GM12891 (cell line): ENCODE measurements around the gene ABCB1. TPM values are rescaled to one million over a fixed set of nuclear protein-coding genes. Genes with fewer than 3 reads are reported as not detected.

Source experiments
- DNase-seq: peaks from one replicate; pipeline ENCODE4 v3.0.0; 2011; ENCODE audit warnings: low spot score; ENCODE audit not compliant: insufficient read length
- FAIRE-seq: peaks from 2 replicates; lab custom pipeline; 2011; peaks lifted over from hg19 to GRCh38; lab: Jason Lieb, UNC
- PAX5 ChIP-seq: IDR thresholded peaks from 2 replicates; pipeline ENCODE4 v1.6.1; 2011; ENCODE audit warnings: low read length, moderate library complexity, mild to moderate bottlenecking; ENCODE audit not compliant: insufficient read depth, severe bottlenecking
- POLR2A ChIP-seq: IDR thresholded peaks from 2 replicates; pipeline ENCODE4 v1.6.1; 2011; ENCODE audit warnings: low read depth, low read length, control low read depth
- POLR2AphosphoS5 ChIP-seq: IDR thresholded peaks from 2 replicates; pipeline ENCODE4 v1.6.1; 2011; ENCODE audit warnings: low read depth, low read length, control low read depth
- POU2F2 ChIP-seq: IDR thresholded peaks from 2 replicates; pipeline ENCODE4 v1.6.1; 2011; ENCODE audit warnings: low read depth, mild to moderate bottlenecking, control low read depth, low read length, moderate library complexity
- SPI1 ChIP-seq: IDR thresholded peaks from 2 replicates; pipeline ENCODE4 v1.6.1; 2011; ENCODE audit warnings: low read depth, low read length, control low read depth
- TAF1 ChIP-seq: IDR thresholded peaks from 2 replicates; pipeline ENCODE4 v1.6.1; 2011; ENCODE audit warnings: low read depth, low read length, control low read depth
- polyA plus RNA-seq: library from polyadenylated mRNA; unstranded; fragments of >200 nt; gene quantifications from one replicate; pipeline ENCODE4 v1.2.1, GENCODE V29; 2012; ENCODE audit warnings: low read depth, missing spikeins, inconsistent platforms; ENCODE audit not compliant: missing spikeins

The ABCB1 gene
- polyA plus RNA-seq: 0.51 TPM

- DNase-seq (peak; percentile 23), FAIRE-seq (peak; percentile 16)
- TF ChIP-seq SPI1 (no peak), POU2F2 (no peak), TAF1 (peak; percentile 64)
These were observed at the start of gene ABCB1 for GRCh38 chr7:87600130-87601124. Gene ABCB1 (minus strand): TSS chr7:87600884. CDS start chr7:87600184, 700 bp downstream.

GRCh38 chr7:87648316-87648715 is 47.6 kb upstream of the ABCB1 start:
- FAIRE-seq (no peak), DNase-seq (no peak)
- TF ChIP-seq PAX5: no peak
- TF ChIP-seq POLR2A: no peak
- no peak for TF ChIP-seq POLR2AphosphoS5
- TF ChIP-seq POU2F2: no peak

- no peak for DNase-seq
- no peak for FAIRE-seq
- TF ChIP-seq SPI1: peak; percentile 19; the same call in 1 of the 2 replicates
- TF ChIP-seq POLR2AphosphoS5: no peak
- no peak for TF ChIP-seq PAX5
These were observed 44.8 kb upstream of the ABCB1 start for GRCh38 chr7:87645446-87645845.

- no peak for DNase-seq
- no peak for TF ChIP-seq POLR2AphosphoS5
- no peak for TF ChIP-seq POU2F2
- TF ChIP-seq SPI1: no peak
- no peak for TF ChIP-seq PAX5
- TF ChIP-seq TAF1: no peak
- no peak for TF ChIP-seq POLR2A
- FAIRE-seq: no peak
These were observed 35.2 kb upstream of the ABCB1 start for GRCh38 chr7:87635921-87636320.

GRCh38 chr7:87628780-87629569 is 28.3 kb upstream of the ABCB1 start:
- TF ChIP-seq TAF1 (no peak), POLR2AphosphoS5 (no peak), POLR2A (no peak), SPI1 (no peak), PAX5 (no peak), POU2F2 (no peak)
- FAIRE-seq: peak; percentile 63
- DNase-seq: no peak

GRCh38 chr7:87627634-87627994 is 26.9 kb upstream of the ABCB1 start:
- no peak for FAIRE-seq
- TF ChIP-seq POU2F2 (no peak), SPI1 (no peak), TAF1 (no peak), POLR2AphosphoS5 (no peak), PAX5 (no peak), POLR2A (no peak)
- DNase-seq: no peak

GRCh38 chr7:87625101-87625500 is 24.4 kb upstream of the ABCB1 start:
- no peak for DNase-seq
- FAIRE-seq: no peak
- TF ChIP-seq POLR2AphosphoS5: no peak
- TF ChIP-seq SPI1: no peak
- no peak for TF ChIP-seq POLR2A
- TF ChIP-seq PAX5: no peak
- no peak for TF ChIP-seq POU2F2
- no peak for TF ChIP-seq TAF1

GRCh38 chr7:87624628-87625027 is 23.9 kb upstream of the ABCB1 start:
- TF ChIP-seq SPI1 (no peak), PAX5 (no peak), POU2F2 (no peak), POLR2A (no peak), TAF1 (no peak)
- DNase-seq (no peak), FAIRE-seq (no peak)

GRCh38 chr7:87615197-87615596 is 14.5 kb upstream of the ABCB1 start:
- TF ChIP-seq POLR2AphosphoS5: no peak
- TF ChIP-seq SPI1: no peak
- no peak for TF ChIP-seq POU2F2
- TF ChIP-seq PAX5: no peak
- TF ChIP-seq POLR2A: no peak
- TF ChIP-seq TAF1: no peak
- DNase-seq: no peak
- FAIRE-seq: no peak
